Activated T-helper 17 cell treated with anti-CD3 and anti-CD28 coated beads, Interleukin-2, amount 50 U/mL, for 72 hours (primary cell): Measurements from ENCODE around the gene PTPRN2. TPM values are rescaled to one million over a fixed set of nuclear protein-coding genes. Genes with fewer than 3 reads are reported as not detected.

ENCODE experiments used
- ATAC-seq: fragments of 150-1000 bp; cut with Tn5 transposase; replicated peaks from 2 replicates; pipeline ENCODE4 v1.10.0; 2021; ENCODE audit warnings: mild to moderate bottlenecking, moderate library complexity
- H3K27ac Mint-ChIP-seq: one replicate; pipeline ENCODE4 v1.8.0; 2022; ENCODE audit warnings: mixed read lengths
- H3K27me3 Mint-ChIP-seq: one replicate; pipeline ENCODE4 v1.8.0; 2022; ENCODE audit warnings: mixed read lengths
- H3K36me3 Mint-ChIP-seq: one replicate; pipeline ENCODE4 v1.8.0; 2022; ENCODE audit warnings: low read depth, mild to moderate bottlenecking, mixed read lengths
- H3K4me1 Mint-ChIP-seq: one replicate; pipeline ENCODE4 v1.8.0; 2022; ENCODE audit warnings: mixed read lengths
- H3K4me3 Mint-ChIP-seq: one replicate; pipeline ENCODE4 v1.8.0; 2022; ENCODE audit warnings: mild to moderate bottlenecking, mixed read lengths
- H3K9me3 Mint-ChIP-seq: one replicate; pipeline ENCODE4 v1.8.0; 2022; ENCODE audit warnings: mixed read lengths
- total RNA-seq, 2 donors: library from RNA; stranded (reverse); gene quantifications; one replicate each; pipeline ENCODE4 v1.2.3, GENCODE V29; 2022

PTPRN2 gene
- total RNA-seq, 2 donors from 2014 or later = 0.48 to 1.4 TPM

DNA sequence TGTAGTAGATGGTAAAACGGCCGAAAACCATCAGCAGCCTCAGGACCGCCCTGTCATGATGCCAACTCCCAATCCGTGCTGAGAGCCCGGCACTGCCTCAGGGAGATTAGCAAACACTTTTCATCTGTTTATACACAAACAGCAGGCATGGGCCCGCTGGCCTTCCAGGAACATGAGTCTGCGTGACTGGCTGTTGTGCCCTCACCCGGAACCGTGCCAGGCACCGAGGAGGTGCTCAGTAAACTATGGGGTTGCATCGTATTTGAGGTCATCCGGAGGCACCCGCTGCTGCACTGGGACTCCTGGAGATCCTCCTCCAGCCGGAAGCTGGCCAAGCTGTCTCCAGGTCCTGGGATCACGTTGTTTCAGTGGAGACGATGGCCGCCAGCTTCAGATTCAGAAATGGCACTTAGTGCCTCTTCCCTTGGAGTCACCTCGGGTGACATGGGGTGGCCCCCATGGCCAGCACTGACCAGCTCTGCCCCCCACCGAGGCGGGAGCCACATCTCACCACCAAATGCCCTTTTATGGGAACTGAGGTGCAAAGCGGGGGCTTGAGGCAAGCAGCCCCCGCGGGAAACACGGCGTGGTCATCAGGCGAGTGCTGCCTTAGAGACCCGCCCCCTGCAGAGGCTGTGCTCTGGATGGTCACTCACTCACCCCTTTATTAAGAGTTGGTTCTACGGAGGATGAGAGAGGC is 585.9 kb downstream of the PTPRN2 start:
- Mint-ChIP-seq H3K36me3 (no peaks in the 10 kb centered on the region), H3K27me3 (no peaks in the 10 kb centered on the region), H3K4me3 (no peak overlapping the region), H3K27ac (no peak overlapping the region), H3K4me1 (no peaks in the 10 kb centered on the region), H3K9me3 (no peaks in the 10 kb centered on the region)
- ATAC-seq = no peak

DNA sequence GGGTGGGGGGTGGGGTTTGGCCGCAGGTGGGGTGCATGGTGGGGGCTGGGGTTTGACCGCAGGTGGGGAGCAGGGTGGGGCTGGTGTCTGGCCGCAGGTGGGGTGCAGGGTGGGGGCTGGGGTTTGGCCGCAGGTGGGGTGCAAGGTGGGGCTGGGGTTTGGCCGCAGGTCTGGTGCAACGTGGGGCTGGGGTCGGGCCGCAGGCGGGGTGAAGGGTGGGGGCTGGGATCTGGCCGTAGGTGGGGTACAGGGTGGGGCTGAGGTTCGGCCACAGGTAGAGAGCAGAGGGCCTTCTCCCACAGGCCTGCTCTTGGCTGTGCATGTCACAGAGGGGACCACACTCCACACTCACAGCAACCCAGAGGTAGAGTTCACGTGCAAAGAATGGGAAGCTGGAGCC is 586.6 kb downstream of the PTPRN2 start:
- Mint-ChIP-seq H3K9me3 (no peaks in the 10 kb centered on the region), H3K4me3 (no peak overlapping the region), H3K27me3 (no peaks in the 10 kb centered on the region), H3K36me3 (no peaks in the 10 kb centered on the region), H3K4me1 (no peaks in the 10 kb centered on the region), H3K27ac (no peak overlapping the region)
- no peak for ATAC-seq

DNA sequence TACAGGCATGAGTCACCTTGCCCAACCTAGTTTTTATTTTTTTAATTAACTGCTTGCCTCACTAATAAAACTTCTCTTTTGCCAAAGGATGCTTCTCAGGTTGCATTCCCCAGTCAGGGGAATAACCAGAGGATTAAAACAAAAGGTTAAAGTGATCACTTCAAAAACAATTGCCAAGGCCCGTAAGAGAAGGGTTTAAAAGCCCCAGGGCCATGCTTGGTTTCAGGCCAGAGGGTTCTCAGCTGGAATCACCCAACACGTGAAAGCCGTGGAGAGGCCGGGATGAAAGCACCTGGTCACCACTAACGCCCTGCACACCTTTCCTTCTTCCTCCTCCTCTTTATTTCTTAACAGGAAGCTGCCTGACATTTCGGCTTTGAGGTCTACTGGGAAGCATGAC is 587.5 kb downstream of the PTPRN2 start:
- no peak for ATAC-seq
- Mint-ChIP-seq H3K27ac (no peak overlapping the region), H3K4me3 (no peak overlapping the region), H3K36me3 (no peaks in the 10 kb centered on the region), H3K27me3 (no peaks in the 10 kb centered on the region), H3K4me1 (no peaks in the 10 kb centered on the region), H3K9me3 (no peaks in the 10 kb centered on the region)

DNA sequence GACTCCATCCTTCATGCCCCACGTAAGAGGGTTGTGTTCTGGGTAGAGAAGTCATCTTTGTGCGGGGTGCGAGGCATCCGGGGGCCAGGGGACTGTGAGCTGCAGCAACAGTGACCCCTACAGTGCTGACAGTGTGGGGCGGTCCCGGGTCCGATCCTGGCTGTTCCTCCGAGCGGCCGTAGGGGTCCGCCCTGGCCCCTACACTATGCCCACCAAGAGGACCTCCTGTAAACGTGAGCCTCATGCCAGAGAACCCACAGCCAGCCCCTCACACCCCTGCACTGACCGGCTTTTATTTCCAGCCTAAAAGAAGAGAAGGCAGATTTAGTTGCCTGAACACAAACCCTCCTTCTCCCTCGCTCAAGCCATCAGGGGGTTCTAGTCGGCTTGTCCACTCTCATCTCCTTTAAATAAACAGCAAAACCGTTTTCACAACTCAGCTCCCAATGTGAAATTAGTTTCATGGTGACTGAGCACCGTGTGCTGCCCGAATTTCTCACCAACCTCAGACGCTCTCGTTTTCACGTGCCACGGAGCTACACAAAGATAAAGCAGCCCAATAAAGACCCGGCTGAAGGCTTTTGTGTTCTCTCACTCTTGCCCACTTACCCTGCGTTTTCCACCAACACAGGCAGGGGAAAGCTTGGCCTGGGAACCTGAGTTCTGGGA is 588.6 kb downstream of the PTPRN2 start:
- Mint-ChIP-seq H3K27ac (no peak overlapping the region), H3K4me3 (no peak overlapping the region), H3K36me3 (no peaks in the 10 kb centered on the region), H3K27me3 (no peaks in the 10 kb centered on the region), H3K9me3 (no peaks in the 10 kb centered on the region), H3K4me1 (no peaks in the 10 kb centered on the region)
- ATAC-seq = no peak

DNA sequence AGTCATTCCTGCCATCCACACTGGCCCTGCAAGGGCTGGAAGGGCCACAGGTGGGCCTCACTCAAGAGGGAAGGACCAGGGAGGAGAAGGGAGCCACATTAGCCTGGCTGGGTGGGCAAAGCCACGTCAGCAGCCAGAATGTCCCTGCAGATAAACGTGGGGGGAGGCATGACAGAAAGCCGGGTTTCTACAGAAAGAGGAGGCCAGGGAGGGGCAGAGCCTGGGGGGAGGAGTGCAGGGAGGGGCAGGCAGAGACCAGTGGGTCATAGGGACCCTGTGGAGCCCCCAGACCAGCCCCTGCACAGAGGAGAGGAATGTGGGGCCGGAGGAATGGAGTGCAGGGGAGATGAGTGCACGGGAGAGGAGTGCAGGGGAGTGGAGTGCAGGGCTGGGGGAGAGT is 590.2 kb downstream of the PTPRN2 start:
- no peaks in the 10 kb centered on the region for H3K27me3 Mint-ChIP-seq
- H3K9me3 Mint-ChIP-seq = no peaks in the 10 kb centered on the region
- no peak for ATAC-seq
- H3K4me3 Mint-ChIP-seq = no peak overlapping the region
- H3K4me1 Mint-ChIP-seq = no peaks in the 10 kb centered on the region
- no peak overlapping the region for H3K27ac Mint-ChIP-seq
- H3K36me3 Mint-ChIP-seq = no peaks in the 10 kb centered on the region

DNA sequence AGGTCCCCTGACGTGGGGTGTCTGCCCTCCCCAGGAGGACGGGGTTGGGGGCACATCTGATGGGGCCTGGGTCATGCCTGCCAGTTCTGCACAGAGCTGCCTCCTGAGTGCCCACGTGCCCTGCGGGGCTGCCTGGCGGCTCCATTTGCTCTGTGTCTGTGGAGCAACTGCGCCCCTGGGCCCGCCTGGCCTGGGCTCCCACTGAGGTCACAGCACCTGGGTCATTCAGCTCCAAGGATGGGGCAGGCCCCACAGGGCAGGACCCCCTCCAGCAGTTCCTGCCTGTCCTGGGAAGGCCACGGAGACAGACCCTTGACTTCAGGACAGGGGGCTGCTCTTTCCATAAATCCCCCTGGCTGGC is 590.6 kb downstream of the PTPRN2 start:
- no peak overlapping the region for H3K4me3 Mint-ChIP-seq

DNA sequence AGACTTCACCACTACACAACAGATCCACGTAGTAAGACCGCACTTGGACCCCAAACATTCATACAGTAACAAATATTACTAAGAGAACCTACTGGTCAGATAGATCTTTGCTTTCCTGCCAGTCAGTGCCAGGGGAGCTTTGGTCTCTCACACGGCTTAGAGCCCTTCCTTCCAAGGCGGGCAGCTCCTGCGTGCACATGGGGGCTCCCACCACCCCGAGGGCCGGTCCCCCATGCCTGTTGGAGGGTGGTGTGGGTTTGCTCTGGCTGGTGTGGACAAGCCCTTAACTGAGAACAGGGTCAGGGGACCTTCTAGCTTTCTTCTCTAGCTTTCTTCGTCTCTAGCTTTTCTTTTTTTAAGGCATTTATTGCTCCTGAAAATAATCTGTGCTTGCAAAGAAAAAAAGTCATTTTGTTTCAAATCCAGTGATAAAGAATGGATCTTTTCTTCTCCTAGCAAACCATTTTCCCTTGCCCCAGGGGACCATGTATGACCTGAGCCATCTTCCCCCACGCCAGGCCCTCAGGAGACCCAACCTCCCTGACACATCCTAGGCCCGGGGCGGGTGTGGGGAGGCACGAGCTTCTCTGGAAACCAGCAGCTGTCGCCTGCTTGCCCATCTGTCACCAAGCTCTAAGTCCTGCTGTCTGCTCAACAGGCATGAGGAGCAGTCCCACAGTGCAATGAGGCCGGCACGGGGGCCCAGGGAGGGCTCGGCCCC is 591.1 kb downstream of the PTPRN2 start:
- H3K9me3 Mint-ChIP-seq = no peaks in the 10 kb centered on the region
- ATAC-seq = no peak
- no peak overlapping the region for H3K4me3 Mint-ChIP-seq
- no peaks in the 10 kb centered on the region for H3K4me1 Mint-ChIP-seq
- no peaks in the 10 kb centered on the region for H3K36me3 Mint-ChIP-seq
- H3K27me3 Mint-ChIP-seq = no peaks in the 10 kb centered on the region
- H3K27ac Mint-ChIP-seq = no peak overlapping the region

More for the DNA sequence above, 590.6 kb downstream of the PTPRN2 start:
- no peak for ATAC-seq
- Mint-ChIP-seq H3K36me3 (no peaks in the 10 kb centered on the region), H3K27me3 (no peaks in the 10 kb centered on the region), H3K27ac (no peak overlapping the region), H3K9me3 (no peaks in the 10 kb centered on the region), H3K4me1 (no peaks in the 10 kb centered on the region)

DNA sequence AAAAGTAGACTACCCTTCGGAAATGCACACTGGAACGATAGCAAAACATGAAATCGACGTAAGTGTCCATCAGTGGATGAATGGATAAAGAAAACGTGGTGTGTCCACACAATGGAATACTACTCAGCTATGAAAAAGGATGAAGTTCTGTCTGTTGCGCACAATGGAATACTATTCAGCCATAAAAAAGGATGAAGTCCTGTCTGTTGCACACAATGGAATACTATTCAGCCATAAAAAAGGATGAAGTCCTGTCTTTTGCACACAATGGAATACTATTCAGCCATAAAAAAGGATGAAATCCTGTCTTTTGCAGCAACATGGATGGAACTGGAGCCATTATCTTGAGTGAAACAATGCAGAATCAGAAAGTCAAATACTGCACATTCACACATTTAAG is 591.8 kb downstream of the PTPRN2 start:
- no peak for ATAC-seq
- no peaks in the 10 kb centered on the region for H3K36me3 Mint-ChIP-seq
- H3K4me1 Mint-ChIP-seq = no peaks in the 10 kb centered on the region
- no peaks in the 10 kb centered on the region for H3K27me3 Mint-ChIP-seq
- H3K4me3 Mint-ChIP-seq = no peak overlapping the region
- no peaks in the 10 kb centered on the region for H3K9me3 Mint-ChIP-seq
- H3K27ac Mint-ChIP-seq = no peak overlapping the region

DNA sequence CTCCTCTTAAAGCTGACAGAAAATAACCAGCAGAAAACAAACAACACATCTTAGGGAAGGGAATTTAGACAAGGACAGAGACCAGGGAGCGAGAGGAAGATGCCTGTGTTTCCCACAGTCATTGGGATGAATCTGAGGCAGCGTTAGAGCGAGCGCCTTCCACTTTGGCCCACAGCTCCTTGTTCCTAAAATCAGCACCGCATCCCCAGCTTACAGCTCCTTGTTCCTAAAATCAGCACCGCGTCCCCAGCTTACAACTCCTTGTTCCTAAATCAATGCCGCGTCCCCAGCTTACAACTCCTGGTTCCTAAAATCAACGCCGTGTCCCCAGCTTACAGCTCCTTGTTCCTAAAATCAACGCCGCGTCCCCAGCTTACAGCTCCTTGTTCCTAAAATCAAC is 593.3 kb downstream of the PTPRN2 start:
- H3K36me3 Mint-ChIP-seq = no peaks in the 10 kb centered on the region
- no peak for ATAC-seq
- H3K4me3 Mint-ChIP-seq = no peak overlapping the region

DNA sequence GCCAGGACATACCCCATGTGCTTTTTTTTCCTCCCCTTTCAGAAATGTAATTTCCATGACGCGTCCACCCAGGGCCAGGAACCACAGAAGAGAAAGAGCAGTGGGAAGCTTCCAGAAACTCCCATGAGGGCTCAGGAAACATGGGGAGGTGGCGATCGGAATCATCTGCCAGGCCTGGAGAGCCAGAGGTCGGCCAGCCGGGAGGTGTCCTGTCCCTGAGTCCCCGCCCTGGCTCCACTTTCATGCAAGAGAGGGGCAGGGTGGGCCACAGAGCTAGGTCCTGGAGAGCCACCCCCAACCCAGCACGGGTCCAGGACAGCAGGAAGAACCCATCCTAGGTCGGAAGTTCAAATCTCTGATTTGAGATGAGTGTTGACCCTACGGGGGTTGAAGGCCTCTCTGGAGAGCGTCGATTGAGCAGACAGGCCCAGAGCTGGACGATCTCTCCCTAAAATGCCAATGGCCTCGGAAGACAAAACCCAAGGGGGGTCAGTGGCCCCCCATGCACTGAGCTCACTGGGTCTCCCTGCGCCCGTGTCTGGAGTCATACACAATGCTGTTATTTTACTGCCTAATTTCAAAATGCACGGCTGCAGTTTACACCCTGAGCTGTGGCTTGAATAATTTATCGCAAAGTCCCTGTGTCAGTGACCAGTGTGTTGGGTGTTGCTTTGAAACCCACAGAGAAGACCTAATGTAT is 594.1 kb downstream of the PTPRN2 start:
- H3K27ac Mint-ChIP-seq = no peak overlapping the region
- H3K36me3 Mint-ChIP-seq = no peaks in the 10 kb centered on the region
- peaks cover 3% of the 10 kb centered on the region for H3K27me3 Mint-ChIP-seq
- no peaks in the 10 kb centered on the region for H3K9me3 Mint-ChIP-seq
- H3K4me3 Mint-ChIP-seq = no peak overlapping the region
- H3K4me1 Mint-ChIP-seq = no peaks in the 10 kb centered on the region
- no peak for ATAC-seq

More for the DNA sequence above, 593.3 kb downstream of the PTPRN2 start:
- H3K27ac Mint-ChIP-seq = no peak overlapping the region
- H3K4me1 Mint-ChIP-seq = no peaks in the 10 kb centered on the region
- H3K9me3 Mint-ChIP-seq = no peaks in the 10 kb centered on the region
- H3K27me3 Mint-ChIP-seq = peaks cover 3% of the 10 kb centered on the region

DNA sequence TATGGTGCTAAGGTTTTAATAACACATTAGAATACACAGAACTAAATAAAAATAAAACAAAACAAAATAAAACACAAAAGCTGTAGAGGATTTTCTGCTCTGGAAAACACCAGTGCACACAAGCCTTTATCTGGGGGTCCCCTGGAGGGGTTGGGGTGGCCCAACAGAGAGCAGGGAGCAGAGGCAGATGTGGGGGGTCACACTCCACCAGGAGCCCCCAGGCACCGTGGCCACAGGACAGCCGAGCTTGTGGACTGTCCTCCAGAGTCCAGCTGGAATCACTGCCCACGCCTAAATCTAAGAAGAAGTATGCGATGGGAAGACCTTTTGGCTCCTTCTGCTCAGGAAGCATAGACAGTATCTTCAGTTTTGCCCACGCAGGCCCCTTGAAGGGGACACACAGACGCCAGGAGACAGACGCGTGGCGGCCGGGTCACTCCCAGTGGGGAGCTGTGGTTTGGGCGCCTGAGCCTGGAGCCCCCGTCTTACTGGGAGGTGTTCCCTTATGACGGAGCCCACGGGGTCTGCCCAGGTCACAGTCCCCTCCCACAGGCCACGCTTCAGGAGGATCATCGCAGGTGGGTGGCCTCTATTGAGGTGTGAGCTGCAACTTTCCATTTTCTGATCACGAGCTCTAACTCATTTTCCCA is 595.0 kb downstream of the PTPRN2 start:
- Mint-ChIP-seq H3K27me3 (peaks cover 3% of the 10 kb centered on the region), H3K36me3 (no peaks in the 10 kb centered on the region), H3K4me3 (no peak overlapping the region), H3K9me3 (no peaks in the 10 kb centered on the region), H3K27ac (no peak overlapping the region), H3K4me1 (no peaks in the 10 kb centered on the region)
- no peak for ATAC-seq

DNA sequence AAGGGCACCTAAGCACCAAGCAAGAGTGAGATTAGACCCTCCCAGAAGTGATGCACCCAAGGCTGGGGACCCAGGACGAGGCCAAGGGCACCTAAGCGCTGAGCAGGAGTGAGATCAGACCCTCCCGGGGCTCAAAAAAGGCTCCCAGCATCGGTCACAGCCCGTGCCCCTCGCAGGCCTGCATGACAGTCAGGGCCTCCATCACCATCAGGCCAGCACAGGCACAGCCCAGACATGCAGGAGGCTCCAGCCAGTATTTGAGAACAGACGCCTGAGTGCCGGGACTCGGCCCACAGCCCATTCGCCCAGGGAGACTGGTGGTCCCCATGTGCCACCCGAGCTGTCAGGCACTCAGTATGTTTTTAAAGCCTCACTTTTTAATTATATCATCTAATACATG is 595.9 kb downstream of the PTPRN2 start:
- no peaks in the 10 kb centered on the region for H3K9me3 Mint-ChIP-seq
- no peaks in the 10 kb centered on the region for H3K36me3 Mint-ChIP-seq
- H3K4me3 Mint-ChIP-seq = no peak overlapping the region
- ATAC-seq = no peak
- no peaks in the 10 kb centered on the region for H3K4me1 Mint-ChIP-seq
- no peak overlapping the region for H3K27ac Mint-ChIP-seq
- peaks cover 3% of the 10 kb centered on the region for H3K27me3 Mint-ChIP-seq

DNA sequence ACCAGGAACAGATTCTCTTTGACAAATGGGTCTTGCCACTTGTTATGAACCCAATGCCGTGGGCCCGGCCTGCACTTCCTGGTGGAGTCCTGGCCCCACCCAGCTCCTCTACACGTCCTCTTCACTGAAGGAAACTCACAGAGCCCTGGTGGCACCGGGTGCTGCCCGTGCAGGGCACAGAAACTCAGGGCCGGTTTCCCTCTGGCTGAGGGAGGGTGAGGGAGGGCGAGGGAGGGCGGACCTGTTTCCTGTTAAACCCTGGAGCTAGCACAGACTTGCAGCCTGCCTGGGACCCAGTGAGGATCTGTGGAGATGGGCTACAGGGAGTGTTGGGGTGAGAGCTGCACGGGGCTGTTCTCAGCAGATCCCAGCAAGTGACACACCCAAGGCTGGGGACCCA is 596.3 kb downstream of the PTPRN2 start:
- no peak for ATAC-seq
- Mint-ChIP-seq H3K9me3 (no peaks in the 10 kb centered on the region), H3K4me3 (no peak overlapping the region), H3K36me3 (no peaks in the 10 kb centered on the region), H3K27me3 (peaks cover 3% of the 10 kb centered on the region), H3K4me1 (no peaks in the 10 kb centered on the region), H3K27ac (no peak overlapping the region)

DNA sequence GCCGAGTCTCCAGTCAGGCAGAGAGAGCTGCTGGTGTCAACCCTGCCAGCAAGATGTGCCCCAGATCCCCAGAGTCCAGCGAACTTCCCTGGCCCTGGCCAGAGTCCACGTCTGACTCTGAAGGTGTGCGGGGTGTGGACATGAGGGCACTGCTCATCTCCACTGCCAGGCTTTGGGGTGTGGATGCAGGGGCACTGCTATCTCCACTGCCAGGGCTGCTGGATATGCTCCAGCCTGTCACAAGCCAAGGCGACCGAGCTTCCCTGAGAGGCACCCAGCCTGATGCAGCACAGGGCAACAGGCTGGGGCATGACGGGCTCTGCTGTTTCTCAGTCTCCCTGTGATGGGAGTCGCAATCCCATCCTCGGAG is 596.8 kb downstream of the PTPRN2 start:
- Mint-ChIP-seq H3K4me1 (no peaks in the 10 kb centered on the region), H3K36me3 (no peaks in the 10 kb centered on the region), H3K27me3 (peaks cover 3% of the 10 kb centered on the region), H3K4me3 (no peak overlapping the region), H3K27ac (no peak overlapping the region), H3K9me3 (no peaks in the 10 kb centered on the region)
- no peak for ATAC-seq
